GM18511 (cell line): ENCODE results near the gene QSOX2.

Source experiments
- ATAC-seq: cut with Tn5 transposase; IDR thresholded peaks from one replicate; pipeline ENCODE4 v1.9.1; 2021; ENCODE audit warnings: mild to moderate bottlenecking, moderate library complexity; ENCODE audit not compliant: unreplicated experiment

QSOX2 gene

GRCh38 chr9:136245219-136246150 lies at the start of gene QSOX2:
QSOX2 (minus strand) TSS chr9:136245812; CDS start chr9:136245803, 9 bp downstream.
- ATAC-seq: peak; percentile 46

- no peak for ATAC-seq
Observed at GRCh38 chr9:136295055-136295454, 49.4 kb upstream of the QSOX2 start.

GRCh38 chr9:136294437-136294836 lies 48.8 kb upstream of the QSOX2 start:
- no peak for ATAC-seq

GRCh38 chr9:136293476-136294077 lies 48.0 kb upstream of the QSOX2 start:
- no peak for ATAC-seq

GRCh38 chr9:136292591-136293448 lies 47.2 kb upstream of the QSOX2 start:
- no peak for ATAC-seq

GRCh38 chr9:136292026-136292538 lies 46.5 kb upstream of the QSOX2 start:
- ATAC-seq: no peak

- no peak for ATAC-seq
Observed at GRCh38 chr9:136291306-136292025, 45.9 kb upstream of the QSOX2 start.

- no peak for ATAC-seq
Observed at GRCh38 chr9:136290508-136291000, 44.9 kb upstream of the QSOX2 start.

GRCh38 chr9:136289651-136290507 lies 44.3 kb upstream of the QSOX2 start:
- no peak for ATAC-seq

- no peak for ATAC-seq
Observed at GRCh38 chr9:136287960-136288753, 42.5 kb upstream of the QSOX2 start.

GRCh38 chr9:136286987-136287379 lies 41.4 kb upstream of the QSOX2 start:
- no peak for ATAC-seq

- no peak for ATAC-seq
Observed at GRCh38 chr9:136286359-136286986, 40.9 kb upstream of the QSOX2 start.

GRCh38 chr9:136285501-136286358 lies 40.1 kb upstream of the QSOX2 start:
- no peak for ATAC-seq

- no peak for ATAC-seq
Observed at GRCh38 chr9:136284951-136285350, 39.3 kb upstream of the QSOX2 start.

- ATAC-seq: no peak
Observed at GRCh38 chr9:136284311-136284710, 38.7 kb upstream of the QSOX2 start.

- peak; percentile 82 for ATAC-seq
Observed at GRCh38 chr9:136283291-136284235, 38.0 kb upstream of the QSOX2 start.
